HG03354 (cell line): Measurements from ENCODE around the gene RETREG1.

Experiments used
- ATAC-seq: cut with Tn5 transposase; IDR thresholded peaks from one replicate; pipeline ENCODE4 v1.9.1; 2021; ENCODE audit warnings: mild to moderate bottlenecking; ENCODE audit not compliant: unreplicated experiment, poor library complexity, severe bottlenecking

Gene RETREG1

GRCh38 chr5:16427587-16427986 is 189.2 kb downstream of the RETREG1 start:
- no peak for ATAC-seq
